Astrocyte of the spinal cord (primary cell): ENCODE measurements around the gene PDX1.

ENCODE experiments used
- DNase-seq: peaks from one replicate; pipeline ENCODE4 v3.0.0; 2011; ENCODE audit warnings: low read depth, low spot score
- H3K4me3 ChIP-seq: 2 replicates; pipeline ENCODE4 v1.5.1; 2011; ENCODE audit warnings: low read depth, mild to moderate bottlenecking, low read length, moderate library complexity
- CTCF ChIP-seq: IDR thresholded peaks from 2 replicates; pipeline ENCODE4 v1.5.1; 2012; ENCODE audit warnings: low read depth, mild to moderate bottlenecking, low read length, inconsistent platforms
- in situ Hi-C: cut with HindIII; loops from 2 replicates; pipeline ENCODE4 v1.10.0; 2017; ENCODE audit warnings: low sequenced_read_pairs

Gene PDX1

DNA sequence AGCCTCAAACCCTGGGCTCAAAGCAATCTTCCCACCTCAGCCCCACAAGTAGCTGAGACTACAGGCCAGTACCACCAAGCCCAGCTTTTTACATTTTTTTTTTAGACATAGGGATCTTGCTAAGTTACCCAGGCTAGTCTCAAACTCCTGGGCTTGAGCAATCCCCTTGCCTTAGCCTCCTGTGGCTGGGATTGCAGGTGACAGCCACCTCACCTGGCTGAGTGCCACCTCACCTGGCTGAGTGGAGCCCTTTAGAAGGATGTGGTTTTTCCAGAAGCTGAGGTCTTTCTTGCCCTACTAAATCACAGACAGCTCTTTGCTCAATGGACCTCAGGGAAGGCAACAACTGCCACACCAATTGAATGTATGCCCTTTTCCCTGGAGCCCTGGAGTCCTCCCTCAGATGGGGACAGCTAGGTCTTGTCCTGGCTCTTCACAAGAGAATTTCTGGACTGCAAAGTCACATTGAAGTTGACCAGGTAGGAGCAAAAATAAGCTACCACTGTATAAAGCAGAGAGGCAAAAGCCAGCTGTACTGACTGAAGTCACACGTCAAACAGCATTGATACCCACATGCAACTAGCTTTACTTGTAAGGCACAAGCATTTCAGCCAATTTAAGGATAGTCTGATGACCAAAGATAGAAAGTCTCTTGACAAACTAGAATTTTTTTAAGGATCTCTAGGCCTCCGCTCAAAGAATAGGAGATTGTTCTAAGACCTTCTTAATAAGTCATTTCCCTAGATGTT, 14.0 kb downstream of the PDX1 start:
- in situ Hi-C loops, result no loop called here

GRCh38 chr13:27942972-27943371, 23.2 kb downstream of the PDX1 start:
- in situ Hi-C loops, result no loop called here

More for the DNA sequence above, 14.0 kb downstream of the PDX1 start:
- no peak for DNase-seq
- no peak overlapping the region for H3K4me3 ChIP-seq
- no peak for TF ChIP-seq CTCF

DNA sequence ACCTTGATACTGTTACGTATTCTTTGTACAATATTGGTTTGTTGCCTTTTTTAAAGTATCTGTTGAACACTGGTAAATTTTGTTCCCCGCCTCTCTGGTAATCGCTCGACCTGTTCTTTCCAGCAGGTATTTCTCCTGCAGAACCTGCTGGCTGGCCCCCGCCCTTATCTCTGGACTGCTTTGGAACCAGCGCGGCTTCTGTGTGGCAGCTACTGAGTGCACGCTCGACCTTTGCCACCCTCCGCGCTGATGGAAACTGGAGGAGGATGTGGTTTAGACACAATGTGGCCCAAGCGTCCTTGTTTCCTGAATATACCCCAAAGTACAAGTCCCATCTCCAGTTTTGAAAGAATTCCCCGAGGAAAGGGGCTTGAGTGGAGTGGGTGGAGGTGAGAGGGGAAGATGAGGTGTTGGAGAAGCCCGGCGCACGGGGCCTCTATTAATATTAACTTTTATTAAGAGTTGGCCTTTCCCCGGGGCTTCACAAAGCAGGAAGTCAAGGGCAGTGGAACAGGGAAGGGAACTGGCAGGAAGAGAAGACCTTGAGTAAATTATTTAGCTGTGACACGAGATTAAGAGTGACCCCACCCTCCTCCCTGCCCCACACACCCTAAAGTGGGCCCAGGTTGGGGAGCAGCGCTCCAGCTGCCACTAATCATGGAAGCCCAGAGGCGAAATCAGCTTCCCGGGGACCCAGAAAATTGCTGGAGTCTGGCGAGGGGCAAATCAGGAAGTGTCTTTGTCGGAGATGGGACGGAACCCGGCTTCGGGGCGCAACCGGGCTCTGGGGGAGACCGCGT, 33.3 kb downstream of the PDX1 start:
- DNase-seq, result no peak
- no peak overlapping the region for H3K4me3 ChIP-seq
- no peak for TF ChIP-seq CTCF
- in situ Hi-C loops, result no loop called here

More at GRCh38 chr13:27942972-27943371, 23.2 kb downstream of the PDX1 start:
- no peak for TF ChIP-seq CTCF
- no peak overlapping the region for H3K4me3 ChIP-seq
- no peak for DNase-seq

DNA sequence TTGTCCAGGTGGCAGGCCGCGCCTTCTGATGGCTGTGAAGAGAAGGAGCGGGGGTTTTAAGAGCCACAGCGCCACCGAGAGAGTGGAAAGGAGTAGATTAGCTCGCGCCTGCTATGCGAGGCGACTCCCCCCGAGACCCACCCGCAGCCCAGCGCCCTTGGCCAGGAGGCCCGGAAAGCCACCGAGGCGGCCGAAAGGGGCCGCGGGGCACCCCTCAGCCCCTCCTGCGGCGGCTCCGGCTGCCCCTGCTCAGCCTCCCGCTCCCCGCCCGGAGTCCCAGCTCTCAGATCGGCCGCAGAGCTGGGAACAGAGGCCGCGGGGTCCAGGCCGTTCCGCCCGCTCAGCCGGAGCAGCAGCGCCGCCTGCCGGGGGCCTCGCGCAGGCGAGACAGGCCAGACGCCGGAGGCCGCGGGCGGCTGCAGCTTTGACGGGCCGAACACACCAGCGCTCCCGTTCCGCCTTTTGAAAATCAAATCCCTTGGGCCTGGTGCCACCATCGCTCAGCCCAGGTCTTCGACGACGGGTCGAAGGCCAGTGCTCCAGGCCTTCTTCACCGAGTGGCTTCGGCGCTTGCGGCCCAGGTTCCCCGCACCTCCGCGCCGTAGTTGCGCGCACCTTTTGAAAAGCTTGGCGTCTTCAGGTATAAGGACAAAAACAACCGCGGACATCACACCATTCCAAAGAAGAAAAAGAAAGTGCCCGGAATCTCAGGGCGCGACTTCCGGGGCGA, 34.0 kb downstream of the PDX1 start:
- in situ Hi-C loops, result no loop called here
- DNase-seq, result peak; percentile 49
- H3K4me3 ChIP-seq, result peak overlapping the region; percentile 19
- peak; percentile 73 for TF ChIP-seq CTCF

DNA sequence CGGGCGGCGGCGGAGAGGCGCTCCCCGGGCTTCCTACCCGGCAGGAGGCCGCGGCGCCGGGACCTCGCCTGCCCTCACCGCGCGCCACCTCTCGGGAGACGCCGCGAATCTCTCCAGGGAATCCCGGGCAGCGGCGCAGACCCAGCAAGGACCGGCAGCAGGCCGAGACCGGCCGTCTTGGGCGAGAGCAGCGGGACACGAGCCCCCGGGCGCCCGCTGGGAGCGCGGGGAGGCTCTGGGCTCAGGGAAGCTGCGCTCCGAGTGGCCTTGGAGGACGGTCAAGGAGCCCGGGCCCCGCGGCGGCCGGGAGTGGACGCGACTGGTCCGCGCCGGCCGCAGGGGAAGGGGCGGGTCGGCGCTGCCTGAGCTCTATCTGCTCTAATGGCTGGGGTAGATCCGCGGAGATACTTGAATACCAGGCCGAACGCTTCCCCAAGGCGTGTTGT, 34.6 kb downstream of the PDX1 start:
- in situ Hi-C loops, result no loop called here
- no peak for TF ChIP-seq CTCF
- DNase-seq, result no peak
- H3K4me3 ChIP-seq, result peak overlapping the region; percentile 19

DNA sequence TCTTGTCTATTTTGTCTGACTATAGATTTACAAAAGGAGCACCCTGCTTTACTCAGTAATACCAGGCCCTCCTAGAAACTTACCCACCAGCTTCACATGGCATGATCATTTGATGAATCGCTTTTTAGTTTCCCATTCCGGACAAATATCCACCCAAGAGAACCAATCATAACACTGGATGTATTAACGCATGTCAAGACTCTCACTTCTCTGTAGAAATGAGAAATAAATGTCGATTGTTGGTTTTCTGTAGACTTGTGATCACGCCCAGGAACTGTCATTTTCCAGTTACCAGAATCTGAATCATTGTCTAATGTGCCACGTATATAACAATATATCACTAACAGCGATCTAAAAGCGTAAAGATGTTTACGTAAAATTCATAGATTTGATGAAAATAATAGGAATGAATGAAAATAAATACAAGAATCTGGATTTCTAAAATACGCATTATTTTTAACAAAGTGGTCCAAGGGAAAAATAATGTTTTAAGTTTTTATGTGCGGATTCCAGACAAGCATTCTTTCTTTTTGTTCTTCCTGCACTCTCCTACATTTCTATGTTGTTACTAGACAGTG, 35.3 kb downstream of the PDX1 start:
- no peak for DNase-seq
- in situ Hi-C loops, result no loop called here
- no peak overlapping the region for H3K4me3 ChIP-seq
- TF ChIP-seq CTCF, result no peak
